GM12872 (cell line): Measurements from ENCODE around the gene UBE2U.

ENCODE experiments used
- TF ChIP-seq, protein P1 (sequence below): IDR thresholded peaks from 3 replicates; pipeline ENCODE4 v1.5.1; 2011; ENCODE audit warnings: low read depth, mild to moderate bottlenecking, low read length, moderate library complexity; ENCODE audit not compliant: insufficient read depth

The UBE2U gene

DNA sequence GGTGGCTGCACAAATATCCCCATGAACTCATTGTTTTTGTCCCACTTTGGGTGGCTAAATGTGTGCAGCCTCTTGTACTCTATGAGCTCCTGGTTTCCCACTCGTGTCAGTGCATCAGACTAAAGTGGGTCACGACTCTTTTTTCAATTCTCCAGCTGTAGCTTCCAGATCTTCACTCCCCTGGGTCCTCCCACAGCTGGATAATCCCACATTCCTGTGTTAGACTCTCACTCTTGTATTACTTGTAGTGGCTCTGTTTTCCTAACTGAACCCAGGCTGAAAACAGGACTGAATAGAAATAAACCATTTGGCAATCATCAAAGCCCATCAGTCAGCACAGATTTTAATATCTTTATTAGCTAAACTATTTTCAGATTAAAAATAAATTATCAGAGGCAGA lies 60.4 kb downstream of the UBE2U start:
- TF ChIP-seq, protein P1, sequence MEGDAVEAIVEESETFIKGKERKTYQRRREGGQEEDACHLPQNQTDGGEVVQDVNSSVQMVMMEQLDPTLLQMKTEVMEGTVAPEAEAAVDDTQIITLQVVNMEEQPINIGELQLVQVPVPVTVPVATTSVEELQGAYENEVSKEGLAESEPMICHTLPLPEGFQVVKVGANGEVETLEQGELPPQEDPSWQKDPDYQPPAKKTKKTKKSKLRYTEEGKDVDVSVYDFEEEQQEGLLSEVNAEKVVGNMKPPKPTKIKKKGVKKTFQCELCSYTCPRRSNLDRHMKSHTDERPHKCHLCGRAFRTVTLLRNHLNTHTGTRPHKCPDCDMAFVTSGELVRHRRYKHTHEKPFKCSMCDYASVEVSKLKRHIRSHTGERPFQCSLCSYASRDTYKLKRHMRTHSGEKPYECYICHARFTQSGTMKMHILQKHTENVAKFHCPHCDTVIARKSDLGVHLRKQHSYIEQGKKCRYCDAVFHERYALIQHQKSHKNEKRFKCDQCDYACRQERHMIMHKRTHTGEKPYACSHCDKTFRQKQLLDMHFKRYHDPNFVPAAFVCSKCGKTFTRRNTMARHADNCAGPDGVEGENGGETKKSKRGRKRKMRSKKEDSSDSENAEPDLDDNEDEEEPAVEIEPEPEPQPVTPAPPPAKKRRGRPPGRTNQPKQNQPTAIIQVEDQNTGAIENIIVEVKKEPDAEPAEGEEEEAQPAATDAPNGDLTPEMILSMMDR = no peak

GRCh38 chr1:64265141-64265540 lies 61.7 kb downstream of the UBE2U start:
- TF ChIP-seq, protein P1 = no peak

GRCh38 chr1:64266991-64267390 lies 63.6 kb downstream of the UBE2U start:
- TF ChIP-seq, protein P1 = no peak

GRCh38 chr1:64268653-64269557 lies 65.5 kb downstream of the UBE2U start:
- TF ChIP-seq, protein P1 = peak; percentile 59

- TF ChIP-seq, protein P1 = no peak
Measured at GRCh38 chr1:64269558-64269884, 66.1 kb downstream of the UBE2U start.

- TF ChIP-seq, protein P1 = no peak
Measured at GRCh38 chr1:64280001-64280400, 76.6 kb downstream of the UBE2U start.

GRCh38 chr1:64282351-64282750 lies 78.9 kb downstream of the UBE2U start:
- TF ChIP-seq, protein P1 = no peak
